HFFc6 (cell line): ENCODE measurements around the gene HLA-DPB1. TPM values are rescaled to one million over a fixed set of nuclear protein-coding genes. Genes with fewer than 3 reads are reported as not detected.
A peak's percentile ranks its signal among the peaks of the same experiment; 100 is the strongest.

Source experiments
- DNase-seq: peaks from one replicate; pipeline ENCODE4 v3.0.0-alpha.2; 2018
- H3K27ac Mint-ChIP-seq: 2 replicates; pipeline ENCODE4 v1.8.0; 2020; ENCODE audit warnings: mild to moderate bottlenecking, mixed read lengths
- H3K27me3 Mint-ChIP-seq: 2 replicates; pipeline ENCODE4 v1.8.0; 2021; ENCODE audit warnings: mild to moderate bottlenecking, moderate library complexity, mixed read lengths; ENCODE audit not compliant: insufficient read depth
- H3K36me3 Mint-ChIP-seq: 2 replicates; pipeline ENCODE4 v1.8.0; 2021; ENCODE audit warnings: low read depth, mixed read lengths
- H3K4me1 Mint-ChIP-seq: 2 replicates; pipeline ENCODE4 v1.8.0; 2020; ENCODE audit warnings: low read depth, mixed read lengths
- H3K4me3 Mint-ChIP-seq: 2 replicates; pipeline ENCODE4 v1.8.0; 2020; ENCODE audit warnings: mild to moderate bottlenecking, moderate library complexity, mixed read lengths
- H3K9me3 Mint-ChIP-seq: 2 replicates; pipeline ENCODE4 v1.8.0; 2020; ENCODE audit warnings: mild to moderate bottlenecking, mixed read lengths
- CTCF ChIP-seq: fragments of 200-600 bp; sonication (generic); IDR thresholded peaks from 2 replicates; pipeline ENCODE4 v1.5.0; 2021; ENCODE audit warnings: antibody characterized with exemption, mild to moderate bottlenecking
- total RNA-seq, 6 experiments: library from RNA; stranded (reverse); fragmentation: NEBNext Ultra II Directional; extraction: Animal tissue kit (Norgen Biotek cat#: 25700); gene quantifications; 2 replicates in 1 of 6; 3 replicates in 5 of 6; pipeline ENCODE4 v1.2.3, GENCODE V29; 2021

The HLA-DPB1 gene
- total RNA-seq, 6 experiments from 2014 or later = 1.6 to 4.8 (median 1.9) TPM

DNA sequence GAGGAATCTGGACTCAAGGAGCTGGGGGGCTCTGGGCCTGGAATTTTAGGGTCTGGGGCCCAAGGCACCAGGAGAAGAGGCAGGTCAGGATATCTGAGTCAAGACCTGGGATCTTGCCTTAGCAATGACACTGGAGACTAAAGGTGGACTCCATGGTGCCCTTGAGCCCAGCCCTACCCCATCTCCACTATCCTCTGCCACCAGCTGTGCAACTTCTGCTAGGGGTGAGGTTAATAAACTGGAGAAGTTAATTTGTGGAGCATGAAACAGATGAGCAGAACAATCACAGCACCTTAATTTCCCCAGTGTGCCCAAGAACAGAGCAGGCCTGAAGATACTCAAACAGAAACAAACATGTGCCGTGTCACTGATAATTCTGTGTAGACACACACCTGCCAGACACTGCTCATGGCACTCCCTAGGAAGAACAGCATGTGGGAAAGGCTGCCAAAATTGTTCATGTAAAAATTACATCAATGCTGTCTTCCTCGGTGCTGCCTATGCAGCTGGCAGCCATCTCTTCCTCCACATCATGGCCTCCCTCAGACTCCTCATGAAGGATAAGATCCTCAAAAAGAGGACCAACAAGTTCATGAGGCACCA, 3.2 kb downstream of the HLA-DPB1 start:
- no peak for TF ChIP-seq CTCF
- no peak overlapping the region for H3K4me3 Mint-ChIP-seq
- H3K27ac Mint-ChIP-seq = no peak overlapping the region
- H3K27me3 Mint-ChIP-seq = peaks cover 34% of the 10 kb centered on the region
- peaks cover 7% of the 10 kb centered on the region for H3K4me1 Mint-ChIP-seq
- H3K36me3 Mint-ChIP-seq = no peaks in the 10 kb centered on the region
- no peaks in the 10 kb centered on the region for H3K9me3 Mint-ChIP-seq
- DNase-seq = no peak

DNA sequence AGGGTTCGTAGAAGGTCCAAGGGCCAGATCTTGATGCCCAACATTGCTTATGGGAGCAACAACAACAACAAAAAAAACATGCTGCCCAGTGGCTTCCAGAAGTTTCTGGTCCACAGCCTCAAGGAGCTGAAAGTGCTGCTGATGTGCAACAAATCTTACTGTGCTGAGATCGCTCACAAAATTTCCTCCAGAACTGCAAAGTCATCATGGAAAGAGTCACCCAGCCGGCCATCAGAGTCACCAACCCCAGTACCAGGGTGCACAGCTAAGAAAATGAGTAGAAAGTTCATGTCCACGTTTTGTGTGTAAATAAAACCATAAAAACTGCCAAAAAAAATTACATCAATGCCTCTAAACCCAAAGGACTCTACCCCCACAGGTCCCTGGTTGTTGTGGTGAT, 3.8 kb downstream of the HLA-DPB1 start:
- no peaks in the 10 kb centered on the region for H3K9me3 Mint-ChIP-seq
- DNase-seq = no peak
- no peaks in the 10 kb centered on the region for H3K36me3 Mint-ChIP-seq
- peaks cover 7% of the 10 kb centered on the region for H3K4me1 Mint-ChIP-seq
- H3K27ac Mint-ChIP-seq = no peak overlapping the region
- no peak for TF ChIP-seq CTCF
- H3K4me3 Mint-ChIP-seq = no peak overlapping the region
- H3K27me3 Mint-ChIP-seq = peaks cover 36% of the 10 kb centered on the region

DNA sequence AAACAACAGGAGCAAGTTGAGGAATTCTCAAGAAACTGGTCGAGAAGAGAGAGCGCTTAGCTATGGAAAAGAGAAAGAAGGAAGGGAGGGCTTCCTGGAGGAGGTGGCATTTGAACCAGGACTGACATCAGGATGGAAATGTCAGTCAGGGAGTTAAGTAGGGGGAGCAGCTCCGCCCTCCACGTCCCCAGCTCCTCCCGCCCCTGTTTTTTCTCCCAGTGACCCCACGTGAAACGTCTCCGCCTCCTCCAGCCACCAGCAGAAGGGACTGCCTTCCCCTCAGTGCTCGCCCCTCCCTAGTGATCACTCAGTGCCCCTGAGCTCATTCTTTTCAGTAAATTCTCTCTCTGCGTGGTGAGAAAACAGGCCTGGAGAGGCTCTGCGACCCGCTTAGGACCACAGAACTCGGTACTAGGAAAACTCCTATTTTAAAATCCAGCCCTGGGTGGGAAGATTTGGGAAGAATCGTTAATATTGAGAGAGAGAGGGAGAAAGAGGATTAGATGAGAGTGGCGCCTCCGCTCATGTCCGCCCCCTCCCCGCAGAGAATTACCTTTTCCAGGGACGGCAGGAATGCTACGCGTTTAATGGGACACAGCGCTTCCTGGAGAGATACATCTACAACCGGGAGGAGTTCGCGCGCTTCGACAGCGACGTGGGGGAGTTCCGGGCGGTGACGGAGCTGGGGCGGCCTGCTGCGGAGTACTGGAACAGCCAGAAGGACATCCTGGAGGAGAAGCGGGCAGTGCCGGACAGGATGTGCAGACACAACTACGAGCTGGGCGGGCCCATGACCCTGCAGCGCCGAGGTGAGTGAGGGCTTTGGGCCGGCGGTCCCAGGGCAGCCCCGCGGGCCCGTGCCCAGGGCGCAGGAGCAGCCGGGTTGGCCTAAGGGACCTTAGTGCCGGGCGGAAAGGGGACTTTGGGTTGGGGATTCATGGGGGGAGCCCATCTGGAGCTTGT, 4.6 kb downstream of the HLA-DPB1 start:
- Mint-ChIP-seq H3K4me3 (peak overlapping the region; percentile 82), H3K27me3 (peaks cover 38% of the 10 kb centered on the region), H3K27ac (peak overlapping the region; percentile 50), H3K36me3 (no peaks in the 10 kb centered on the region), H3K9me3 (no peaks in the 10 kb centered on the region), H3K4me1 (peaks cover 7% of the 10 kb centered on the region)
- no peak for TF ChIP-seq CTCF
- DNase-seq = peak; percentile 7

- H3K4me1 Mint-ChIP-seq = peaks cover 7% of the 10 kb centered on the region
- no peak for DNase-seq
- H3K27me3 Mint-ChIP-seq = peaks cover 38% of the 10 kb centered on the region
- no peak overlapping the region; the same call in 1 of the 2 replicates for H3K27ac Mint-ChIP-seq
- H3K4me3 Mint-ChIP-seq = peak overlapping the region; percentile 82; the same call in 1 of the 2 replicates
- no peak for TF ChIP-seq CTCF
- H3K36me3 Mint-ChIP-seq = no peaks in the 10 kb centered on the region
- H3K9me3 Mint-ChIP-seq = no peaks in the 10 kb centered on the region
Measured at GRCh38 chr6:33081098-33081824, 5.5 kb downstream of the HLA-DPB1 start.

- H3K36me3 Mint-ChIP-seq = no peaks in the 10 kb centered on the region
- peaks cover 7% of the 10 kb centered on the region for H3K4me1 Mint-ChIP-seq
- no peak; the same call in 1 of the 2 replicates for TF ChIP-seq CTCF
- H3K27me3 Mint-ChIP-seq = peaks cover 35% of the 10 kb centered on the region
- H3K27ac Mint-ChIP-seq = no peak overlapping the region
- no peak overlapping the region for H3K4me3 Mint-ChIP-seq
- no peak for DNase-seq
- H3K9me3 Mint-ChIP-seq = no peaks in the 10 kb centered on the region
Measured at GRCh38 chr6:33082702-33083101, 6.9 kb downstream of the HLA-DPB1 start.
